H1 (cell line): ENCODE results near the gene MCF2L2. TPM values are rescaled to one million over a fixed set of nuclear protein-coding genes. Genes with fewer than 3 reads are reported as not detected.
"Not testable (repeated sequence)": the region's sequence is repeated elsewhere in the genome, so short reads cannot be mapped to it uniquely, and the experiment has no call there.

Experiments
- CTCF ChIA-PET: fragments of 300-600 bp; sonication (Branson Sonifier 250); formaldehyde crosslinking; loops from one replicate; lab custom pipeline; 2021; ENCODE audit not compliant: partially characterized antibody; lab: Charles Lee
- POLR2A ChIA-PET: fragments of 300-600 bp; sonication (Branson Sonifier 250); formaldehyde crosslinking; loops from one replicate; lab custom pipeline; 2021; ENCODE audit warnings: inconsistent platforms; ENCODE audit not compliant: partially characterized antibody; lab: Charles Lee
- DNase-seq, 2 experiments: peaks; one replicate each; pipeline versions ENCODE4 v3.0.0 to v3.0.0-alpha.2; 2010 to 2022; ENCODE audit warnings: low spot score in 2 of 2, low read depth in 1 of 2, mixed read lengths in 1 of 2
- FAIRE-seq: peaks from 2 replicates; lab custom pipeline; 2011; peaks lifted over from hg19 to GRCh38; lab: Jason Lieb, UNC
- H2AFZ ChIP-seq: 2 replicates; pipeline ENCODE4 v1.8.1; 2012; ENCODE audit warnings: low read length, inconsistent platforms
- H2AK5ac ChIP-seq: 2 replicates; pipeline ENCODE4 v1.6.1; 2013; ENCODE audit warnings: low read depth, low read length
- H2BK120ac ChIP-seq: replicated peaks from 2 replicates; pipeline ENCODE3; 2013; ENCODE audit warnings: low read depth, low read length, inconsistent platforms
- H2BK12ac ChIP-seq: 2 replicates; pipeline ENCODE4 v1.6.1; 2013; ENCODE audit warnings: low read depth, low read length
- H2BK15ac ChIP-seq: 2 replicates; pipeline ENCODE4 v1.6.1; 2013; ENCODE audit warnings: low read length
- H2BK20ac ChIP-seq: 2 replicates; pipeline ENCODE4 v1.6.1; 2013; ENCODE audit warnings: low read length
- H2BK5ac ChIP-seq: 2 replicates; pipeline ENCODE4 v1.6.1; 2013; ENCODE audit warnings: low read depth, low read length
- H3K14ac ChIP-seq: 2 replicates; pipeline ENCODE4 v1.6.1; 2013; ENCODE audit warnings: inconsistent platforms; ENCODE audit not compliant: insufficient read length
- H3K18ac ChIP-seq: 2 replicates; pipeline ENCODE4 v1.6.1; 2013; ENCODE audit warnings: low read length; ENCODE audit errors: extremely low read depth
- H3K23ac ChIP-seq: 2 replicates; pipeline ENCODE4 v1.6.1; 2013; ENCODE audit warnings: inconsistent platforms; ENCODE audit not compliant: insufficient read length
- H3K23me2 ChIP-seq: 2 replicates; pipeline ENCODE4 v1.6.1; 2013; ENCODE audit warnings: low read depth, low read length
- H3K27ac ChIP-seq: 2 replicates; pipeline ENCODE4 v1.6.1; 2011; ENCODE audit warnings: low read depth, low read length, inconsistent platforms
- H3K27me3 ChIP-seq, 4 experiments: replicated peaks in 1 of 4; 1 replicate in 1 of 4; 2 replicates in 3 of 4; pipeline versions ENCODE4 v1.6.1 to v1.8.1; 2011 to 2013; ENCODE audit warnings: low read length in 3 of 4, mild to moderate bottlenecking in 3 of 4, inconsistent platforms in 2 of 4, mixed read lengths in 2 of 4, moderate library complexity in 1 of 4; ENCODE audit not compliant: control insufficient read depth in 3 of 4, insufficient read depth in 3 of 4; ENCODE audit errors: extremely low read depth in 1 of 4
- H3K36me3 ChIP-seq, 4 experiments: 2 replicates each; pipeline versions ENCODE4 v1.6.1 to v1.8.1; 2011 to 2013; ENCODE audit warnings: mild to moderate bottlenecking in 4 of 4, low read length in 3 of 4, moderate library complexity in 2 of 4, control low read depth in 1 of 4, inconsistent platforms in 1 of 4; ENCODE audit not compliant: insufficient read depth in 4 of 4, control insufficient read depth in 2 of 4
- H3K4ac ChIP-seq: replicated peaks from 2 replicates; pipeline ENCODE3; 2013; ENCODE audit warnings: low read length, low read depth, mixed read lengths, inconsistent platforms; ENCODE audit not compliant: insufficient read length
- H3K4me1 ChIP-seq, 4 experiments: replicated peaks in 1 of 4; 1 replicate in 1 of 4; 2 replicates in 3 of 4; pipeline versions ENCODE4 v1.6.1 to v1.8.1; 2011 to 2013; ENCODE audit warnings: low read length in 3 of 4, inconsistent platforms in 2 of 4, mixed read lengths in 1 of 4; ENCODE audit not compliant: insufficient read depth in 4 of 4, control insufficient read depth in 3 of 4
- H3K4me2 ChIP-seq, 2 experiments: 2 replicates each; pipeline versions ENCODE4 v1.6.1 to v1.8.1; 2011 to 2013; ENCODE audit warnings: low read depth in 2 of 2, low read length in 2 of 2, control low read depth in 1 of 2, inconsistent platforms in 1 of 2, mild to moderate bottlenecking in 1 of 2; ENCODE audit not compliant: insufficient read depth in 1 of 2
- H3K4me3 ChIP-seq, 4 experiments: fragments of 200-600, 300-600 bp in 1 of 4; sonication (generic), shearing (Covaris generic), sonication (Bioruptor Twin) in 1 of 4; 2 replicates each; pipeline versions ENCODE4 v1.5.1 to v1.8.1; 2011 to 2016; ENCODE audit warnings: low read length in 4 of 4, low read depth in 3 of 4, control low read depth in 2 of 4, inconsistent platforms in 2 of 4, mild to moderate bottlenecking in 2 of 4, mixed read lengths in 1 of 4, moderate library complexity in 1 of 4; ENCODE audit not compliant: insufficient read depth in 2 of 4; ENCODE audit errors: extremely low read depth in 1 of 4
- H3K56ac ChIP-seq: replicated peaks from 2 replicates; pipeline ENCODE3; 2013; ENCODE audit warnings: low read depth, mild to moderate bottlenecking, mixed read lengths, low read length, inconsistent platforms; ENCODE audit not compliant: insufficient read length
- H3K79me1 ChIP-seq: 2 replicates; pipeline ENCODE4 v1.6.1; 2013; ENCODE audit warnings: low read depth, low read length, control low read depth
- H3K79me2 ChIP-seq, 2 experiments: 2 replicates each; pipeline versions ENCODE4 v1.6.1 to v1.8.1; 2012 to 2013; ENCODE audit warnings: low read length in 2 of 2, mild to moderate bottlenecking in 2 of 2, inconsistent platforms in 1 of 2; ENCODE audit not compliant: insufficient read depth in 2 of 2, control insufficient read depth in 1 of 2
- H3K9ac ChIP-seq, 4 experiments: replicated peaks in 1 of 4; 1 replicate in 1 of 4; 2 replicates in 3 of 4; pipeline versions ENCODE4 v1.6.1 to v1.8.1; 2011 to 2013; ENCODE audit warnings: low read depth in 3 of 4, low read length in 3 of 4, control low read depth in 2 of 4, mild to moderate bottlenecking in 2 of 4, moderate library complexity in 2 of 4, inconsistent platforms in 1 of 4; ENCODE audit errors: extremely low read depth in 1 of 4
- H3K9me3 ChIP-seq, 2 experiments: 2 replicates each; pipeline versions ENCODE4 v1.6.1 to v1.8.1; 2012 to 2013; ENCODE audit warnings: mild to moderate bottlenecking in 2 of 2, moderate library complexity in 2 of 2, control low read depth in 1 of 2, inconsistent platforms in 1 of 2, low read depth in 1 of 2, low read length in 1 of 2, mixed read lengths in 1 of 2; ENCODE audit not compliant: insufficient read depth in 2 of 2
- H4K20me1 ChIP-seq, 2 experiments: replicated peaks in 1 of 2; 2 replicates each; pipeline versions ENCODE3 to v1.8.1; 2011 to 2013; ENCODE audit warnings: inconsistent platforms in 2 of 2, low read length in 2 of 2, mild to moderate bottlenecking in 1 of 2; ENCODE audit not compliant: insufficient read depth in 2 of 2, control insufficient read depth in 1 of 2
- H4K5ac ChIP-seq: 2 replicates; pipeline ENCODE4 v1.6.1; 2013; ENCODE audit warnings: low read length, low read depth, mixed read lengths, inconsistent platforms; ENCODE audit not compliant: insufficient read length
- H4K8ac ChIP-seq: 2 replicates; pipeline ENCODE4 v1.8.0; 2013; ENCODE audit warnings: mild to moderate bottlenecking, moderate library complexity, low read length, inconsistent platforms; ENCODE audit not compliant: insufficient read depth; ENCODE audit errors: extremely low read depth
- H4K91ac ChIP-seq: replicated peaks from 2 replicates; pipeline ENCODE3; 2013; ENCODE audit warnings: low read length, mixed read lengths, inconsistent platforms; ENCODE audit not compliant: insufficient read length
- WGBS, 2 experiments: shearing (Covaris generic) in 1 of 2; methylation state at CpG; one replicate each; pipeline versions ENCODE4 v1.1.6 to v1.1.7; 2013 to 2015; ENCODE audit warnings: low lambda C conversion rate in 2 of 2, mixed read lengths in 2 of 2, inconsistent platforms in 1 of 2, low coverage in 1 of 2, missing lambda C conversion rate in 1 of 2; ENCODE audit not compliant: insufficient replicate concordance in 2 of 2, insufficient coverage in 1 of 2, insufficient read length in 1 of 2; ENCODE audit errors: extremely low coverage in 1 of 2, missing lambda C conversion rate in 1 of 2; 5-methylcytosine and 5-hydroxymethylcytosine counted together
- polyA plus RNA-seq, 7 experiments: library from polyadenylated mRNA; depleted of rRNA in 3 of 7; stranded (reverse) in 5 of 7; unstranded in 2 of 7; fragments of >200 nt in 5 of 7; fragments of 200-250 nt in 2 of 7; gene quantifications; 1 replicate in 5 of 7; 2 replicates in 1 of 7; 4 replicates in 1 of 7; pipeline versions ENCODE4 v1.2.1 to v1.2.3, GENCODE V29; 2011 to 2013; ENCODE audit warnings: missing spikeins in 2 of 7, mixed read lengths in 2 of 7
- total RNA-seq: library from RNA; stranded (reverse); fragmentation: NEBNext Ultra II Directional; extraction: Animal tissue kit (Norgen Biotek cat#: 25700); gene quantifications from 2 replicates; pipeline ENCODE4 v1.2.1, GENCODE V29; 2021

Gene MCF2L2
- total and polyA plus RNA-seq, 2 of the 8 experiments (the other 6 are each of a cell fraction or from before 2014, with no cell fraction given) = 4.1 to 13.7 TPM

- WGBS, 2 experiments = 95% methylated on average over 1 of the region's 1 CpG; no CpG with 5 or more reads in 1 of the 2 experiments
- H2BK15ac ChIP-seq, H2AK5ac ChIP-seq, H2BK20ac ChIP-seq, H3K27ac ChIP-seq, H4K91ac ChIP-seq, H3K4me2 ChIP-seq, H3K56ac ChIP-seq, POLR2A ChIA-PET, H3K27me3 ChIP-seq, H4K5ac ChIP-seq, H3K9ac ChIP-seq, H3K18ac ChIP-seq, H2BK5ac ChIP-seq, H3K36me3 ChIP-seq, H3K79me1 ChIP-seq, FAIRE-seq, H3K23ac ChIP-seq, H3K9me3 ChIP-seq, H3K4ac ChIP-seq, H3K79me2 ChIP-seq, H4K20me1 ChIP-seq, H2BK12ac ChIP-seq, H2AFZ ChIP-seq, H4K8ac ChIP-seq, H2BK120ac ChIP-seq, H3K14ac ChIP-seq, H3K4me3 ChIP-seq, H3K23me2 ChIP-seq, H3K4me1 ChIP-seq, DNase-seq: not testable (repeated sequence)
- CTCF ChIA-PET = interaction anchor here (0.8 kb wide), 1 partner anchor 46 kb away, joined by 3 read pairs; no protein-coding TSS in a partner anchor
Measured at GRCh38 chr3:183167975-183168374, 260.4 kb downstream of the MCF2L2 start.
